ENCODE results near the gene TYMS.

GRCh38 chr18:669077-669476, 11.6 kb downstream of the TYMS start:
- TF ChIP-seq, protein P1, sequence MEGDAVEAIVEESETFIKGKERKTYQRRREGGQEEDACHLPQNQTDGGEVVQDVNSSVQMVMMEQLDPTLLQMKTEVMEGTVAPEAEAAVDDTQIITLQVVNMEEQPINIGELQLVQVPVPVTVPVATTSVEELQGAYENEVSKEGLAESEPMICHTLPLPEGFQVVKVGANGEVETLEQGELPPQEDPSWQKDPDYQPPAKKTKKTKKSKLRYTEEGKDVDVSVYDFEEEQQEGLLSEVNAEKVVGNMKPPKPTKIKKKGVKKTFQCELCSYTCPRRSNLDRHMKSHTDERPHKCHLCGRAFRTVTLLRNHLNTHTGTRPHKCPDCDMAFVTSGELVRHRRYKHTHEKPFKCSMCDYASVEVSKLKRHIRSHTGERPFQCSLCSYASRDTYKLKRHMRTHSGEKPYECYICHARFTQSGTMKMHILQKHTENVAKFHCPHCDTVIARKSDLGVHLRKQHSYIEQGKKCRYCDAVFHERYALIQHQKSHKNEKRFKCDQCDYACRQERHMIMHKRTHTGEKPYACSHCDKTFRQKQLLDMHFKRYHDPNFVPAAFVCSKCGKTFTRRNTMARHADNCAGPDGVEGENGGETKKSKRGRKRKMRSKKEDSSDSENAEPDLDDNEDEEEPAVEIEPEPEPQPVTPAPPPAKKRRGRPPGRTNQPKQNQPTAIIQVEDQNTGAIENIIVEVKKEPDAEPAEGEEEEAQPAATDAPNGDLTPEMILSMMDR (IDR thresholded peaks at IDR 0.05): no peak
- TF ChIP-seq TCF7L2 (IDR thresholded peaks at IDR 0.05; ENCODE audit: low read depth, low read length) (no peak), REST (IDR thresholded peaks at IDR 0.05; ENCODE audit: insufficient read depth in 1 of 2, low read depth in 2 of 2, low read length in 1 of 2) (no peak), SIN3A (IDR thresholded peaks at IDR 0.05; ENCODE audit: borderline replicate concordance, insufficient read depth, low read depth, low read length) (no peak), POLR2AphosphoS5 (IDR thresholded peaks at IDR 0.05; ENCODE audit: low read depth, low read length) (no peak)

Data from Panc1 (cell line).